H1 (cell line): Measurements from ENCODE around the gene PRRT2. TPM values are rescaled to one million over a fixed set of nuclear protein-coding genes. Genes with fewer than 3 reads are reported as not detected.

Experiments
- ASH2L ChIP-seq: fragments of 200-600, 300-600 bp; sonication (generic); IDR thresholded peaks from one replicate; pipeline ENCODE4 v1.7.1; 2017; ENCODE audit warnings: low read length
- BACH1 ChIP-seq: IDR thresholded peaks from 2 replicates; pipeline ENCODE4 v1.6.1; 2012; ENCODE audit warnings: low read length, improper control_type of control experiment
- BRCA1 ChIP-seq: IDR thresholded peaks from 2 replicates; pipeline ENCODE4 v1.6.1; 2012; ENCODE audit warnings: low read depth, low read length, improper control_type of control experiment
- CBX8 ChIP-seq: fragments of 300-800, 300-1000 bp; sonication (generic); IDR thresholded peaks from 2 replicates; pipeline ENCODE4 v1.7.1; 2016; ENCODE audit warnings: low read depth, low read length, borderline replicate concordance
- CHD1 ChIP-seq: IDR thresholded peaks from 2 replicates; pipeline ENCODE4 v1.6.1; 2012; ENCODE audit warnings: low read depth, low read length, improper control_type of control experiment
- E2F6 ChIP-seq: IDR thresholded peaks from 2 replicates; pipeline ENCODE4 v1.6.1; 2012; ENCODE audit warnings: inconsistent platforms
- EP300 ChIP-seq, 2 experiments: IDR thresholded peaks; 1 replicate in 1 of 2; 2 replicates in 1 of 2; pipeline ENCODE4 v1.6.1; 2011 to 2012; ENCODE audit warnings: low read depth in 2 of 2, low read length in 2 of 2, mild to moderate bottlenecking in 2 of 2, borderline replicate concordance in 1 of 2, inconsistent platforms in 1 of 2, moderate library complexity in 1 of 2
- EZH2 ChIP-seq: fragments of 200-600 bp; sonication (generic); IDR thresholded peaks from 2 replicates; pipeline ENCODE4 v1.7.1; 2012; ENCODE audit warnings: low read depth, mild to moderate bottlenecking, moderate library complexity, low read length, inconsistent platforms; ENCODE audit not compliant: severe bottlenecking
- FOSL1 ChIP-seq: IDR thresholded peaks from 2 replicates; pipeline ENCODE4 v1.6.1; 2011; ENCODE audit warnings: mild to moderate bottlenecking, low read depth, low read length, moderate library complexity; ENCODE audit not compliant: insufficient read depth
- HDAC2 ChIP-seq, 2 experiments: fragments of 300-600 bp in 1 of 2; sonication (generic) in 1 of 2; IDR thresholded peaks; 2 replicates each; pipeline ENCODE4 v1.6.1; 2011 to 2012; ENCODE audit warnings: low read depth in 2 of 2, low read length in 2 of 2, mild to moderate bottlenecking in 2 of 2, moderate library complexity in 2 of 2, borderline replicate concordance in 1 of 2, inconsistent platforms in 1 of 2
- HDAC6 ChIP-seq: IDR thresholded peaks from one replicate; pipeline ENCODE4 v1.7.1; 2012; ENCODE audit warnings: low read depth, mild to moderate bottlenecking, inconsistent platforms, low read length, moderate library complexity
- JUND ChIP-seq: IDR thresholded peaks from 2 replicates; pipeline ENCODE4 v1.6.1; 2011; ENCODE audit warnings: mild to moderate bottlenecking, improper control_type of control experiment, low read length
- KDM4A ChIP-seq: IDR thresholded peaks from one replicate; pipeline ENCODE4 v1.7.1; 2012; ENCODE audit warnings: low read depth, mild to moderate bottlenecking, moderate library complexity, low read length, inconsistent platforms; ENCODE audit not compliant: severe bottlenecking
- PHF8 ChIP-seq: fragments of 200-600 bp; sonication (generic); conservative IDR thresholded peaks from 2 replicates; pipeline ENCODE4 v1.7.1; 2012; ENCODE audit warnings: low read depth, mild to moderate bottlenecking, inconsistent platforms, low read length, moderate library complexity
- POLR2A ChIP-seq, 2 experiments: IDR thresholded peaks; 1 replicate in 1 of 2; 2 replicates in 1 of 2; pipeline ENCODE4 v1.6.1; 2011; ENCODE audit warnings: low read depth in 2 of 2, low read length in 2 of 2, mild to moderate bottlenecking in 2 of 2; ENCODE audit errors: control extremely low read depth in 1 of 2
- RAD21 ChIP-seq, 2 experiments: IDR thresholded peaks in 1 of 2; conservative IDR thresholded peaks in 1 of 2; 2 replicates each; pipeline ENCODE4 v1.6.1; 2011; ENCODE audit warnings: low read depth in 2 of 2, low read length in 2 of 2, improper control_type of control experiment in 1 of 2, inconsistent platforms in 1 of 2, mild to moderate bottlenecking in 1 of 2, moderate library complexity in 1 of 2
- RFX5 ChIP-seq: IDR thresholded peaks from 2 replicates; pipeline ENCODE4 v1.6.1; 2011; ENCODE audit warnings: low read depth, low read length, improper control_type of control experiment, borderline replicate concordance
- SIN3A ChIP-seq, 2 experiments: IDR thresholded peaks in 1 of 2; conservative IDR thresholded peaks in 1 of 2; 2 replicates each; pipeline ENCODE4 v1.6.1; 2011 to 2012; ENCODE audit warnings: low read length in 2 of 2, improper control_type of control experiment in 1 of 2, low read depth in 1 of 2, mild to moderate bottlenecking in 1 of 2
- SIRT6 ChIP-seq: IDR thresholded peaks from one replicate; pipeline ENCODE4 v1.7.1; 2012; ENCODE audit warnings: low read length, inconsistent platforms
- SP4 ChIP-seq: IDR thresholded peaks from 2 replicates; pipeline ENCODE4 v1.6.1; 2012; ENCODE audit warnings: low read length, inconsistent platforms
- SRF ChIP-seq: IDR thresholded peaks from 2 replicates; pipeline ENCODE4 v1.6.1; 2011; ENCODE audit warnings: mild to moderate bottlenecking, low read depth, low read length, moderate library complexity
- TAF7 ChIP-seq: optimal IDR thresholded peaks from 2 replicates; pipeline ENCODE3; 2011; ENCODE audit warnings: low read depth, mild to moderate bottlenecking, inconsistent platforms, low read length, moderate library complexity, borderline replicate concordance
- TBP ChIP-seq: IDR thresholded peaks from 2 replicates; pipeline ENCODE4 v1.6.1; 2011; ENCODE audit warnings: low read depth, low read length, improper control_type of control experiment
- ZNF274 ChIP-seq: IDR thresholded peaks from 2 replicates; pipeline ENCODE4 v1.7.0; 2012; ENCODE audit warnings: low read length, borderline replicate concordance; ENCODE audit errors: extremely low read depth
- polyA plus RNA-seq, 7 experiments: library from polyadenylated mRNA; depleted of rRNA in 3 of 7; stranded (reverse) in 5 of 7; unstranded in 2 of 7; fragments of >200 nt in 5 of 7; fragments of 200-250 nt in 2 of 7; gene quantifications; 1 replicate in 5 of 7; 2 replicates in 1 of 7; 4 replicates in 1 of 7; pipeline versions ENCODE4 v1.2.1 to v1.2.3, GENCODE V29; 2011 to 2013; ENCODE audit warnings: missing spikeins in 2 of 7, mixed read lengths in 2 of 7
- total RNA-seq: library from RNA; stranded (reverse); fragmentation: NEBNext Ultra II Directional; extraction: Animal tissue kit (Norgen Biotek cat#: 25700); gene quantifications from 2 replicates; pipeline ENCODE4 v1.2.1, GENCODE V29; 2021

PRRT2 gene
- total and polyA plus RNA-seq, 2 of the 8 experiments (the other 6 are each of a cell fraction or from before 2014, with no cell fraction given) = 12.8 to 32.6 TPM

DNA sequence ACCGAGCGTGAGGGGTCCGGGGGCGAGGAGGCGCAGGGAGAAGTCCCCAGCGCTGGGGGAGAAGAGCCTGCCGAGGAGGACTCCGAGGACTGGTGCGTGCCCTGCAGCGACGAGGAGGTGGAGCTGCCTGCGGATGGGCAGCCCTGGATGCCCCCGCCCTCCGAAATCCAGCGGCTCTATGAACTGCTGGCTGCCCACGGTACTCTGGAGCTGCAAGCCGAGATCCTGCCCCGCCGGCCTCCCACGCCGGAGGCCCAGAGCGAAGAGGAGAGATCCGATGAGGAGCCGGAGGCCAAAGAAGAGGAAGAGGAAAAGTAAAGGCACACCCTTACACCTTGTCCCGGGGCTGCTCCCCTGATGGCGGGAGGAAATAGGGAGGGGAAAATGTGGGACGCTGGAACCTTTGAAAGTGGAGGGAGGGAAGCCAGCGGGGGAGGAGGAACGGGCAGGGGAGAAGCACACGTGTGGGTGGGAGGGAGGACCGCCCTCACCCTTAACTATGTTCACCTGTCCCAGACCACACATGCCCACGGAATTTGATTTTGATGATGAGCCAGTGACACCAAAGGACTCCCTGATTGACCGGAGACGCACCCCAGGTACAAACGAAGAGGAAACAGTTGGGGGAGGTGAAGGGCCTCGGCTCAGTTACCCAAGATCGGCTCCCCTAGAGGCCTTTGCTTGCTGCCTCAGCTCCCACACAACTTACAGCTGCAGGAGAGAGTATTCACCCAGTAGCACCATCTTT is 4.9 kb downstream of the PRRT2 start (continued):
- TF ChIP-seq SIN3A (conservative IDR thresholded peaks at IDR 0.05 in 1 of 2, IDR thresholded peaks at IDR 0.05 in 1 of 2; ENCODE audit: low read depth in 1 of 2, low read length in 2 of 2) (peak in 1 of 2 experiments; percentile 25; a peak in 1 of 4 replicates), POLR2A (IDR thresholded peaks at IDR 0.05; ENCODE audit: control extremely low read depth in 1 of 2, low read depth in 2 of 2, low read length in 2 of 2) (peak in 1 of 2 experiments; percentile 47; a peak in 1 of 3 replicates), EP300 (IDR thresholded peaks at IDR 0.05; ENCODE audit: borderline replicate concordance in 1 of 2, low read depth in 2 of 2, low read length in 2 of 2) (no peak), PHF8 (no peak), HDAC2 (IDR thresholded peaks at IDR 0.05; ENCODE audit: borderline replicate concordance in 1 of 2, low read depth in 2 of 2, low read length in 2 of 2) (no peak; a peak in 1 of 4 replicates), KDM4A (peak; percentile 8), TAF7 (no peak), TBP (no peak), HDAC6 (no peak), JUND (no peak), EZH2 (no peak), CHD1 (no peak), RAD21 (IDR thresholded peaks at IDR 0.05 in 1 of 2, conservative IDR thresholded peaks at IDR 0.05 in 1 of 2; ENCODE audit: low read depth in 2 of 2, low read length in 2 of 2) (no peak; a peak in 1 of 4 replicates), FOSL1 (no peak), RFX5 (no peak), BACH1 (no peak), ZNF274 (no peak), SP4 (no peak), SRF (no peak), SIRT6 (no peak), CBX8 (no peak), E2F6 (no peak), ASH2L (no peak), BRCA1 (no peak)
